ENCODE measurements around the gene RAB44. TPM values are rescaled to one million over a fixed set of nuclear protein-coding genes. Genes with fewer than 3 reads are reported as not detected.
A peak's percentile ranks its signal among the peaks of the same experiment; 100 is the strongest.

Gene RAB44
- total and polyA plus RNA-seq, 2 of the 13 experiments (the other 11 are each of a cell fraction or from before 2014, with no cell fraction given), result not detected

- TF ChIP-seq ZBTB39 (CRISPR knock-in tag; IDR thresholded peaks at IDR 0.05) (no peak), ZNF264 (CRISPR knock-in tag; IDR thresholded peaks at IDR 0.05) (no peak), PRDM15 (CRISPR knock-in tag; IDR thresholded peaks at IDR 0.05) (no peak; the same call in 1 of the 2 replicates), ZNF501 (CRISPR knock-in tag; IDR thresholded peaks at IDR 0.05) (no peak), ZNF138 (CRISPR knock-in tag; IDR thresholded peaks at IDR 0.05; ENCODE audit: low read depth) (peak; percentile 61; the same call in 1 of the 2 replicates), HDAC1 (CRISPR knock-in tag; IDR thresholded peaks at IDR 0.05) (peak; percentile 68), PCBP1 (IDR thresholded peaks at IDR 0.05; ENCODE audit: borderline replicate concordance, low read depth, low read length) (0 out of 2 replicates have a peak, but pooled peaks have one; percentile 52), IKZF4 (CRISPR knock-in tag; IDR thresholded peaks at IDR 0.05; ENCODE audit: borderline replicate concordance, low read depth, not compliant biosample characterization) (no peak), SIX4 (CRISPR knock-in tag; IDR thresholded peaks at IDR 0.05) (no peak), NR2F6 (IDR thresholded peaks at IDR 0.05) (no peak), NR2F6 (CRISPR knock-in tag; IDR thresholded peaks at IDR 0.05) (no peak), ZBTB46 (CRISPR knock-in tag; IDR thresholded peaks at IDR 0.05; ENCODE audit: borderline replicate concordance) (no peak), E2F5 (CRISPR knock-in tag; conservative IDR thresholded peaks at IDR 0.05) (no peak), ATF3 (CRISPR knock-in tag; IDR thresholded peaks at IDR 0.05) (no peak), MAFF (IDR thresholded peaks at IDR 0.05; ENCODE audit: low read depth, low read length) (no peak), KDM2A (CRISPR knock-in tag; IDR thresholded peaks at IDR 0.05; ENCODE audit: borderline replicate concordance, low read depth) (0 out of 2 replicates have a peak, but pooled peaks have one; percentile 6), ZNF691 (CRISPR knock-in tag; IDR thresholded peaks at IDR 0.05; ENCODE audit: borderline replicate concordance, low read depth) (0 out of 2 replicates have a peak, but pooled peaks have one; percentile 39), KLF12 (CRISPR knock-in tag; IDR thresholded peaks at IDR 0.05; ENCODE audit: borderline replicate concordance) (peak; percentile 3; the same call in 1 of the 2 replicates), DMAP1 (CRISPR knock-in tag; IDR thresholded peaks at IDR 0.05) (no peak), ARNT (IDR thresholded peaks at IDR 0.05) (no peak)
Measured at GRCh38 chr6:36679043-36679833, 18.4 kb upstream of the RAB44 start (continued).
